ENCODE results near the gene THG1L. TPM values are rescaled to one million over a fixed set of nuclear protein-coding genes. Genes with fewer than 3 reads are reported as not detected.
"Not testable (repeated sequence)": the region's sequence is repeated elsewhere in the genome, so short reads cannot be mapped to it uniquely, and the experiment has no call there.

The THG1L gene
- total and polyA plus RNA-seq, 8 donors: 2.9 to 29.6 (median 17.2) TPM

DNA sequence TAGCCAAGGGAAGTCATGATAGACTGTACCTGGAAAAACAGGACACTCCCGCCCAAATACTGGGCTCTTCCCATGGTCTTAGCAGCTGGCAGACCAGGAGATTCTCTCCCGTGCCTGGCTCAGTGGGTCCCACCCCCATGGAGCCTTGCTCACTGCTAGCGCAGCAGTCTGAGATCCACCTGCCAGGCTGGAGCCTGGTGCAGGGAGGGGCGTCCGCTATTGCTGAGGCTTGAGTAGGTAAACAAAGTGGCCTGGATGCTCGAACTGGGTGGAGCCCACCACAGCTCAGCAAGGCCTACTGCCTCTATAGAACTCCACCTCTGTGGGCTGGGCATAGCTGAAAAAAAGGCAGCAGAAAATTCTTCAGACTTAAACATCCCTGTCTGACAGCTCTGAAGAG, 10.1 kb upstream of the THG1L start:
- peaks cover 0 to 12% (median 5%) of the 10 kb centered on the region in 4 donors for H3K4me1 ChIP-seq
- intact Hi-C loops (cut with DNase I; ENCODE audit: low total_unique reads): loop anchor here (10.0 kb wide), 1 partner anchor 286 kb away; no protein-coding TSS in a partner anchor
- no peaks in the 10 kb centered on the region for H3K36me3 ChIP-seq
- H3K9me3 ChIP-seq: no peaks in the 10 kb centered on the region
- TF ChIP-seq POLR2A (IDR thresholded peaks at IDR 0.05): no peak
- H3K27ac ChIP-seq: no peak overlapping the region
- no peak overlapping the region for H3K4me3 ChIP-seq
- no peaks in the 10 kb centered on the region for H3K27me3 ChIP-seq
- WGBS, 5 donors: 62 to 73% (median 63%) methylated on average over 5 to 6 of the region's 6 CpGs
- peak in 1 of 2 donors; percentile 23 for DNase-seq

DNA sequence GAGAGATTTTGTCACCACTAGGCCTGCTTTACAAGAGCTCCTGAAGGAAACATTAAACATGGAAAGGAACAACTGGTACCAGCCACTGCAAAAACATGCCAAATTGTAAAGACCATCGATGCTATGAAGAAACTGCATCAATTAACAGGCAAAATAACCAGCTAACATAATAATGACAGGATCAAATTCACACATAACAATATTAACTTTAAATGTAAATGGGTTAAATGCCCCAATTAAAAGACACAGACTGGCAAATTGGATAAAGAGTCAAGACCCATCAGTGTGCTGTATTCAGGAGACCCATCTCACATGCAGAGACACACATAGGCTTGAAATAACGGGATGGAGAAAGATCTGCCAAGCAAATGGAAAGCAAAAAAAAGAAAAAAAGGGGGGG, 8.3 kb upstream of the THG1L start:
- intact Hi-C loops (cut with DNase I; ENCODE audit: low total_unique reads): loop anchor here (10.0 kb wide), 1 partner anchor 288 kb away; no protein-coding TSS in a partner anchor
- H3K4me3 ChIP-seq, H3K27ac ChIP-seq, DNase-seq, H3K4me1 ChIP-seq, H3K27me3 ChIP-seq, H3K9me3 ChIP-seq, H3K36me3 ChIP-seq: not testable (repeated sequence)
- WGBS, 5 donors: 84 to 98% (median 87%) methylated on average over 2 of the region's 2 CpGs

DNA sequence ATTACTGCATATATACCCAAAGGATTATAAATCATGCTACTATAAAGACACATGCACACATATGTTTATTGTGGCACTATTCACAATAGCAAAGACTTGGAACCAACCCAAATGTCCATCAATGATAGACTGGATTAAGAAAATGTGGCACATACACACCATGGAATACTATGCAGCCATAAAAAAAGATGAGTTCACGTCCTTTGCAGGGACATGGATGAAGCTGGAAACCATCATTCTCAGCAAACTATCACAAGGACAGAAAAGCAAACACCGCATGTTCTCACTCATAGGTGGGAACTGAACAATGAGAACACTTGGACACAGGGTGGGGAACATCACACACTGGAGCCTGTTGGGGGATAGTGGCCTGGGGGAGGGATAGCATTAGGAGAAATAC, 4.6 kb upstream of the THG1L start:
- H3K27me3 ChIP-seq, DNase-seq, H3K36me3 ChIP-seq, H3K4me3 ChIP-seq, H3K9me3 ChIP-seq, H3K27ac ChIP-seq, H3K4me1 ChIP-seq: not testable (repeated sequence)
- WGBS, 5 donors: 92 to 100% (median 95%) methylated on average over 2 of the region's 2 CpGs
- intact Hi-C loops (cut with DNase I; ENCODE audit: low total_unique reads): loop anchor here (10.0 kb wide), 1 partner anchor 292 kb away; no protein-coding TSS in a partner anchor

- not testable (repeated sequence) for H3K36me3 ChIP-seq, H3K27ac ChIP-seq, DNase-seq, H3K4me3 ChIP-seq, H3K27me3 ChIP-seq, H3K9me3 ChIP-seq
- H3K4me1 ChIP-seq: peaks cover 0 to 19% (median 12%) of the 10 kb centered on the region in 4 donors
- intact Hi-C loops (cut with DNase I; ENCODE audit: low total_unique reads): loop anchor here (10.0 kb wide), 1 partner anchor 293 kb away; no protein-coding TSS in a partner anchor
- WGBS, 5 donors: 93 to 100% (median 100%) methylated on average over 1 of the region's 1 CpG
Measured at GRCh38 chr5:157727858-157728257, 3.4 kb upstream of the THG1L start.

GRCh38 chr5:157729858-157730257, 1.4 kb upstream of the THG1L start:
- Histone ChIP-seq H3K4me3 (no peak overlapping the region), H3K27ac (no peak overlapping the region), H3K27me3 (no peaks in the 10 kb centered on the region), H3K4me1 (peaks cover 0 to 29% (median 13%) of the 10 kb centered on the region in 4 donors), H3K9me3 (no peaks in the 10 kb centered on the region), H3K36me3 (peaks cover 7 to 22% (median 19%) of the 10 kb centered on the region in 4 donors)
- no peak for DNase-seq
- TF ChIP-seq, protein P1, sequence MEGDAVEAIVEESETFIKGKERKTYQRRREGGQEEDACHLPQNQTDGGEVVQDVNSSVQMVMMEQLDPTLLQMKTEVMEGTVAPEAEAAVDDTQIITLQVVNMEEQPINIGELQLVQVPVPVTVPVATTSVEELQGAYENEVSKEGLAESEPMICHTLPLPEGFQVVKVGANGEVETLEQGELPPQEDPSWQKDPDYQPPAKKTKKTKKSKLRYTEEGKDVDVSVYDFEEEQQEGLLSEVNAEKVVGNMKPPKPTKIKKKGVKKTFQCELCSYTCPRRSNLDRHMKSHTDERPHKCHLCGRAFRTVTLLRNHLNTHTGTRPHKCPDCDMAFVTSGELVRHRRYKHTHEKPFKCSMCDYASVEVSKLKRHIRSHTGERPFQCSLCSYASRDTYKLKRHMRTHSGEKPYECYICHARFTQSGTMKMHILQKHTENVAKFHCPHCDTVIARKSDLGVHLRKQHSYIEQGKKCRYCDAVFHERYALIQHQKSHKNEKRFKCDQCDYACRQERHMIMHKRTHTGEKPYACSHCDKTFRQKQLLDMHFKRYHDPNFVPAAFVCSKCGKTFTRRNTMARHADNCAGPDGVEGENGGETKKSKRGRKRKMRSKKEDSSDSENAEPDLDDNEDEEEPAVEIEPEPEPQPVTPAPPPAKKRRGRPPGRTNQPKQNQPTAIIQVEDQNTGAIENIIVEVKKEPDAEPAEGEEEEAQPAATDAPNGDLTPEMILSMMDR (IDR thresholded peaks at IDR 0.05): no peak
- TF ChIP-seq POLR2AphosphoS5 (IDR thresholded peaks at IDR 0.05) (no peak), POLR2A (IDR thresholded peaks at IDR 0.05) (no peak), EP300 (IDR thresholded peaks at IDR 0.05) (no peak)
- intact Hi-C loops (cut with DNase I; ENCODE audit: low total_unique reads): loop anchor here (10.0 kb wide), 1 partner anchor 295 kb away; no protein-coding TSS in a partner anchor

GRCh38 chr5:157730900-157731271, 334 bp upstream of the THG1L start:
- intact Hi-C loops (cut with DNase I; ENCODE audit: low total_unique reads): no loop called here
- H3K4me1 ChIP-seq: peaks cover 0 to 29% (median 13%) of the 10 kb centered on the region in 4 donors
- peaks cover 7 to 32% (median 29%) of the 10 kb centered on the region in 4 donors for H3K36me3 ChIP-seq
- H3K4me3 ChIP-seq: peak overlapping the region; percentile 57 to 79 (median 68)
- WGBS, 5 donors: 17 to 19% (median 19%) methylated on average over 5 of the region's 5 CpGs
- TF ChIP-seq POLR2A (IDR thresholded peaks at IDR 0.05): no peak
- H3K27me3 ChIP-seq: no peaks in the 10 kb centered on the region
- no peak for DNase-seq
- H3K27ac ChIP-seq: peak overlapping the region; percentile 90 to 97 (median 96)
- H3K9me3 ChIP-seq: no peaks in the 10 kb centered on the region

DNA sequence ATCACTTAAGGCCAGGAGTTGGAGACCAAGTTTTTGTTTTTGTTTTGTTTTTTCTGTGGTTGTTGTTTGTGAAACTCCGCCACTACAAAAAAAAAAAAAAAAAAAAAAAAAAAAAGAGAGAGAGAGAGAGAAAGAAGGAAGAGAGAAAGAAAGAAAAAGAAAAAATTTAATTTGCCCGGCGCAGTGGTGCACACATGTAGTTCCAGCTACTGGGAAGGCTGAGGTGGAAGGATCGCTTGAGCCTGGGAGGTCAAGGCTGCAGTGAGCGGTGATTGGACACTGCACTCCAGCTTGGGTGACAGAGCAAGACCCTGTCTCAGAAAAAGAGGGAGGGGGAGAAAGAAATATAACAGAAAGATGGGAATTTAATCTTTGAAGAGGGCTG, 902 bp downstream of the THG1L start:
- no peaks in the 10 kb centered on the region for H3K27me3 ChIP-seq
- WGBS, 5 donors: 85 to 90% (median 88%) methylated on average over 5 of the region's 5 CpGs
- DNase-seq: no peak
- H3K27ac ChIP-seq: peak overlapping the region in 4 of 5 donors; percentile 94 to 97 (median 96)
- no peak for TF ChIP-seq POLR2A (IDR thresholded peaks at IDR 0.05)
- TF ChIP-seq POLR2AphosphoS5 (IDR thresholded peaks at IDR 0.05): no peak
- TF ChIP-seq, protein P1 (IDR thresholded peaks at IDR 0.05): no peak
- no peak for TF ChIP-seq EP300 (IDR thresholded peaks at IDR 0.05)
- peaks cover 7 to 45% (median 42%) of the 10 kb centered on the region in 4 donors for H3K36me3 ChIP-seq
- intact Hi-C loops (cut with DNase I; ENCODE audit: low total_unique reads): no loop called here
- H3K9me3 ChIP-seq: no peaks in the 10 kb centered on the region
- peak overlapping the region; percentile 57 to 79 (median 68) for H3K4me3 ChIP-seq
- peaks cover 0 to 29% (median 13%) of the 10 kb centered on the region in 4 donors for H3K4me1 ChIP-seq
